ENCODE data around the gene PDE4D. TPM values are rescaled to one million over a fixed set of nuclear protein-coding genes. Genes with fewer than 3 reads are reported as not detected.

The PDE4D gene
- total RNA-seq, 1 experiment from 2014 or later, result 6.5 TPM

DNA sequence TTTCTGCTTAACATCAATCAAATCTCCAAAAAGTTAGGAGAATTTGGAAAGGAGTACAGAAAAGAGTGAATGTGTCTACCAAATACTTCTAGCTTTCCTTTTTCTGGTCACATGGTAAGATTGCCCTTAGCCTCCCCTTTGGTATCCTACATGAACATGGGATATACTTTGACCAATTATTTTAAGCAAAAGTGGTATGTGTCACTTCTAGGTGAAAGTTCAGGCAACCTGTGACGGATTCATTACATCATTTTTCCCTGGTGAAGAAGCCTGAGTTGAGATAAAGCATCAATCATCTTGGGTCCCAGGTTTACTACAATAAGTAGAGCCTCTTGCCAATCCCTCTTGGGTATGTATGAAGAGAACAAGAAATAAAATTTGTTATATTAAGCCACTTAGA, 419.2 kb downstream of the PDE4D start:
- TF ChIP-seq EZH2 (IDR thresholded peaks at IDR 0.05; ENCODE audit: borderline replicate concordance, low read depth, low read length, poor library complexity, severe bottlenecking), result no peak
- TF ChIP-seq, protein P1, sequence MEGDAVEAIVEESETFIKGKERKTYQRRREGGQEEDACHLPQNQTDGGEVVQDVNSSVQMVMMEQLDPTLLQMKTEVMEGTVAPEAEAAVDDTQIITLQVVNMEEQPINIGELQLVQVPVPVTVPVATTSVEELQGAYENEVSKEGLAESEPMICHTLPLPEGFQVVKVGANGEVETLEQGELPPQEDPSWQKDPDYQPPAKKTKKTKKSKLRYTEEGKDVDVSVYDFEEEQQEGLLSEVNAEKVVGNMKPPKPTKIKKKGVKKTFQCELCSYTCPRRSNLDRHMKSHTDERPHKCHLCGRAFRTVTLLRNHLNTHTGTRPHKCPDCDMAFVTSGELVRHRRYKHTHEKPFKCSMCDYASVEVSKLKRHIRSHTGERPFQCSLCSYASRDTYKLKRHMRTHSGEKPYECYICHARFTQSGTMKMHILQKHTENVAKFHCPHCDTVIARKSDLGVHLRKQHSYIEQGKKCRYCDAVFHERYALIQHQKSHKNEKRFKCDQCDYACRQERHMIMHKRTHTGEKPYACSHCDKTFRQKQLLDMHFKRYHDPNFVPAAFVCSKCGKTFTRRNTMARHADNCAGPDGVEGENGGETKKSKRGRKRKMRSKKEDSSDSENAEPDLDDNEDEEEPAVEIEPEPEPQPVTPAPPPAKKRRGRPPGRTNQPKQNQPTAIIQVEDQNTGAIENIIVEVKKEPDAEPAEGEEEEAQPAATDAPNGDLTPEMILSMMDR (conservative IDR thresholded peaks at IDR 0.05; ENCODE audit: low read depth, low read length), result no peak
- DNase-seq (ENCODE audit: low spot score), result no peak
- no peaks in the 10 kb centered on the region for H3K4me1 ChIP-seq (ENCODE audit: insufficient read depth, low read length, poor library complexity, severe bottlenecking)
- ChIA-PET POLR2A (ENCODE audit: low non-redundant PET) (no interaction called here), CTCF (no interaction called here)
- H3K9me3 ChIP-seq (ENCODE audit: low read depth, low read length, poor library complexity, severe bottlenecking), result no peaks in the 10 kb centered on the region
- intact Hi-C loops (cut with micrococcal nuclease; ENCODE audit: unreplicated experiment), result no loop called here
- no peak overlapping the region for H3K27ac ChIP-seq (ENCODE audit: low read depth, low read length, poor library complexity, severe bottlenecking)
- no peak overlapping the region for H3K4me3 ChIP-seq (ENCODE audit: low read depth, low read length, poor library complexity, severe bottlenecking)
- no peaks in the 10 kb centered on the region for H3K27me3 ChIP-seq (replicated peaks; ENCODE audit: insufficient read depth, low read depth, low read length, poor library complexity)
- no peaks in the 10 kb centered on the region for H3K36me3 ChIP-seq (ENCODE audit: insufficient read depth, low read length, poor library complexity, severe bottlenecking)
- BruUV-seq (replicated peaks), result no TSS peak

DNA sequence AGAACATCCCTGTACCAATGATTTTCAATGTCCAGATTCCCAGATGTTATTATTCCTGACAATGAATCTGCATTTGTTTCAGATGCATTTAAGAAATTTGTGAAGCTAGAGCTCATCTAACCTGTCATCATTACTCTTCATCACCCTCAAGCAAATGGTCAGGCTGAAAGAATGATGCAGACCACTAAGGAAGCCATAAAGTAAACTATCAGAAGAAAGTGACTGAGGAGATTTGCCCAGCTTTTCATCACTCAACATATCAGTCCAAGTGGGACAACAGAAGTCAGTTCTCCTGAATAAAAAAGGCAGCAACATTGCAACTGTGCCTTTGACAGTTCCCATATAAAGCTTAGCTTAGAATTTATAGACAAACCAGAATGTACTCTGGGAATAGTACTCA, 419.9 kb downstream of the PDE4D start:
- ChIA-PET CTCF (no interaction called here), POLR2A (ENCODE audit: low non-redundant PET) (no interaction called here)
- no peak for DNase-seq (ENCODE audit: low spot score)
- BruUV-seq (replicated peaks), result no TSS peak
- Histone ChIP-seq H3K9me3 (ENCODE audit: low read depth, low read length, poor library complexity, severe bottlenecking) (no peaks in the 10 kb centered on the region), H3K27ac (ENCODE audit: low read depth, low read length, poor library complexity, severe bottlenecking) (no peak overlapping the region), H3K4me3 (ENCODE audit: low read depth, low read length, poor library complexity, severe bottlenecking) (no peak overlapping the region), H3K36me3 (ENCODE audit: insufficient read depth, low read length, poor library complexity, severe bottlenecking) (no peaks in the 10 kb centered on the region), H3K27me3 (replicated peaks; ENCODE audit: insufficient read depth, low read depth, low read length, poor library complexity) (no peaks in the 10 kb centered on the region), H3K4me1 (ENCODE audit: insufficient read depth, low read length, poor library complexity, severe bottlenecking) (no peaks in the 10 kb centered on the region)
- intact Hi-C loops (cut with micrococcal nuclease; ENCODE audit: unreplicated experiment), result no loop called here
- no peak for TF ChIP-seq EZH2 (IDR thresholded peaks at IDR 0.05; ENCODE audit: borderline replicate concordance, low read depth, low read length, poor library complexity, severe bottlenecking)
- TF ChIP-seq, protein P1 (conservative IDR thresholded peaks at IDR 0.05; ENCODE audit: low read depth, low read length), result no peak

DNA sequence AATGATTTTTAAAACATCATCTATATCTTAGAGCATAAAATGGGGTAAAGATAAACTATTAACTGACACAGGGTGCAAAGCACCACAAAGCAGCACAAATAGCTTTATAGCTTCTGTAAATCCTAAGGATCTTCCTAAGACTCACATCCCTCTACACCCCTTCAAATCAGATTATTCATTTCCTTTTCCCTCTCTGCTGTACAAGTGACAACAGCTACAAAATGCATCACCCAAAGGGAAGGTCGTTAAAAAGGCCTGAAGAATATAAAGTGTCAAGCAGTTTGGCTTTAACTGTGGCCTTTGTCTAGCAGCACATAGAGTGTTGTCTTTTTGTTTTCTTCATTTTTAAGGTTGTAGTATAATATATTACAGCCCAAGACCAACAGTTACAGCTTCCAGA, 422.1 kb downstream of the PDE4D start:
- Histone ChIP-seq H3K4me3 (ENCODE audit: low read depth, low read length, poor library complexity, severe bottlenecking) (no peak overlapping the region), H3K36me3 (ENCODE audit: insufficient read depth, low read length, poor library complexity, severe bottlenecking) (no peaks in the 10 kb centered on the region), H3K27ac (ENCODE audit: low read depth, low read length, poor library complexity, severe bottlenecking) (no peak overlapping the region), H3K9me3 (ENCODE audit: low read depth, low read length, poor library complexity, severe bottlenecking) (no peaks in the 10 kb centered on the region), H3K27me3 (replicated peaks; ENCODE audit: insufficient read depth, low read depth, low read length, poor library complexity) (no peaks in the 10 kb centered on the region), H3K4me1 (ENCODE audit: insufficient read depth, low read length, poor library complexity, severe bottlenecking) (no peaks in the 10 kb centered on the region)
- BruUV-seq (replicated peaks), result no TSS peak
- no peak for DNase-seq (ENCODE audit: low spot score)
- POLR2A ChIA-PET (ENCODE audit: low non-redundant PET), result no interaction called here
- TF ChIP-seq, protein P1 (conservative IDR thresholded peaks at IDR 0.05; ENCODE audit: low read depth, low read length), result no peak
- no peak for TF ChIP-seq EZH2 (IDR thresholded peaks at IDR 0.05; ENCODE audit: borderline replicate concordance, low read depth, low read length, poor library complexity, severe bottlenecking)
- intact Hi-C loops (cut with micrococcal nuclease; ENCODE audit: unreplicated experiment), result no loop called here
- CTCF ChIA-PET, result no interaction called here
